ENCODE results near the gene CLUH.

The CLUH gene

GRCh38 chr17:2711608-2712299 lies at the start of gene CLUH:
TSS of gene CLUH (minus strand) at chr17:2711764. CDS start at chr17:2711661, 103 bp downstream.
- DNase-seq (ENCODE audit: low read depth in 1 of 2, low spot score in 1 of 2) = peak; percentile 94 to 96

GRCh38 chr17:2758870-2759269 lies 47.3 kb upstream of the CLUH start:
- no peak for DNase-seq (ENCODE audit: low read depth in 1 of 2, low spot score in 1 of 2)

- DNase-seq (ENCODE audit: low read depth in 1 of 2, low spot score in 1 of 2) = no peak
Observed at GRCh38 chr17:2755891-2756724, 44.5 kb upstream of the CLUH start.

- DNase-seq (ENCODE audit: low read depth in 1 of 2, low spot score in 1 of 2) = no peak
Observed at GRCh38 chr17:2751491-2751890, 39.9 kb upstream of the CLUH start.

- no peak for DNase-seq (ENCODE audit: low read depth in 1 of 2, low spot score in 1 of 2)
Observed at GRCh38 chr17:2750721-2751120, 39.2 kb upstream of the CLUH start.

GRCh38 chr17:2749784-2750181 lies 38.2 kb upstream of the CLUH start:
- peak; percentile 33 to 55 for DNase-seq (ENCODE audit: low read depth in 1 of 2, low spot score in 1 of 2)

- no peak for DNase-seq (ENCODE audit: low read depth in 1 of 2, low spot score in 1 of 2)
Observed at GRCh38 chr17:2749058-2749783, 37.7 kb upstream of the CLUH start, which contains the start of gene CCDC92B. TSS of gene CCDC92B (minus strand) at chr17:2749652. CDS start at chr17:2735145, 14,507 bp downstream.

- no peak for DNase-seq (ENCODE audit: low read depth in 1 of 2, low spot score in 1 of 2)
Observed at GRCh38 chr17:2745317-2746037, 33.9 kb upstream of the CLUH start.

GRCh38 chr17:2737693-2738092 lies 26.1 kb upstream of the CLUH start:
- DNase-seq (ENCODE audit: low read depth in 1 of 2, low spot score in 1 of 2) = no peak

GRCh38 chr17:2736956-2737355 lies 25.4 kb upstream of the CLUH start:
- no peak for DNase-seq (ENCODE audit: low read depth in 1 of 2, low spot score in 1 of 2)

GRCh38 chr17:2735896-2736295 lies 24.3 kb upstream of the CLUH start:
- DNase-seq (ENCODE audit: low read depth in 1 of 2, low spot score in 1 of 2) = no peak

GRCh38 chr17:2734939-2735338 lies 23.4 kb upstream of the CLUH start:
- DNase-seq (ENCODE audit: low read depth in 1 of 2, low spot score in 1 of 2) = no peak

GRCh38 chr17:2731807-2732206 lies 20.2 kb upstream of the CLUH start:
- no peak for DNase-seq (ENCODE audit: low read depth in 1 of 2, low spot score in 1 of 2)

GRCh38 chr17:2730764-2731353 lies 19.3 kb upstream of the CLUH start:
- no peak for DNase-seq (ENCODE audit: low read depth in 1 of 2, low spot score in 1 of 2)

- DNase-seq (ENCODE audit: low read depth in 1 of 2, low spot score in 1 of 2) = no peak
Observed at GRCh38 chr17:2724784-2725164, 13.2 kb upstream of the CLUH start.

GRCh38 chr17:2723997-2724783 lies 12.6 kb upstream of the CLUH start:
- DNase-seq (ENCODE audit: low read depth in 1 of 2, low spot score in 1 of 2) = no peak

GRCh38 chr17:2723505-2723996 lies 12.0 kb upstream of the CLUH start:
- DNase-seq (ENCODE audit: low read depth in 1 of 2, low spot score in 1 of 2) = no peak

GRCh38 chr17:2722611-2723010 lies 11.0 kb upstream of the CLUH start:
- no peak for DNase-seq (ENCODE audit: low read depth in 1 of 2, low spot score in 1 of 2)

- DNase-seq (ENCODE audit: low read depth in 1 of 2, low spot score in 1 of 2) = no peak
Observed at GRCh38 chr17:2721603-2722002, 10.0 kb upstream of the CLUH start.

GRCh38 chr17:2719861-2720260 lies 8.3 kb upstream of the CLUH start:
- DNase-seq (ENCODE audit: low read depth in 1 of 2, low spot score in 1 of 2) = no peak

Measured in activated T-helper 1 cell treated with anti-CD3 and anti-CD28 coated beads, Interleukin-2, amount 50 U/mL, for 16 hours (primary cell).